GM19452 (cell line): Measurements from ENCODE around the gene MLF1.
"Not testable (repeated sequence)": the region's sequence is repeated elsewhere in the genome, so short reads cannot be mapped to it uniquely, and the experiment has no call there.

Experiments used
- ATAC-seq: cut with Tn5 transposase; IDR thresholded peaks from one replicate; pipeline ENCODE4 v1.9.1; 2021; ENCODE audit not compliant: unreplicated experiment

MLF1 gene

DNA sequence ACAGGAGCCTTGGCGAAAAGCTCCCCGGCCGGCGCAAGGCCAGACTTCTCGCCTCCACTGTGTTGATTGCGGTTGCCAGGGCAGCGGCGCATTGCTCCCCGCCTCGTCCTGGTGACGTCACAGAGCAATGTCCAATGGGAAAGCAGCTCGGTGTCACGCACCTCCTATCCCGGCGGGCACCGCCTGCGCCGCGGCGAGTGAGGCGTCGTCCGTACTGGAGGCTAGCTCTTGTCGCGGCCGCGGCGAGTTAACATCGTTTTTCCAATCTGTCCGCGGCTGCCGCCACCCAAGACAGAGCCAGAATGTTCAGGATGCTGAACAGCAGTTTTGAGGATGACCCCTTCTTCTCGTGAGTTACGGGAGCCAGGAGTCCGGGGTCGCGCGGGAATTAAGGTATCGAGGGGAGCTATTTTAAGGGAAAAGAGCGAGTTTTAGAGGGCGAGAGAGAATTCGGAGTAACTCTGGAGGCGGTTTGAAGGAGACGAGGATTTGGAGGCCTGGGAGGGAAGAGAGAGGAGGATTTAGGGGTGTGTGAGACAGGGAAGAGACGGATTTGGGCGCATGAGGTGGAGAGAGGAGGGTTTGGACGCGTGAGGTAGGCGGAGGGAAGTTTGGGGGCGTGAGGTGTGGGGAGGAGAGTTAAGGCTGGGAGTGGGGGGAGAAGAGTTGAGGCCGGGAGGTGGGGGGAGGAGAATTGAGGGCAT is at the start of gene MLF1:
TSS of gene MLF1 (plus strand) at position 196 of the 704 bp plus-strand sequence. CDS start at position 303, 107 bp downstream.
- peak; percentile 100 for ATAC-seq

DNA sequence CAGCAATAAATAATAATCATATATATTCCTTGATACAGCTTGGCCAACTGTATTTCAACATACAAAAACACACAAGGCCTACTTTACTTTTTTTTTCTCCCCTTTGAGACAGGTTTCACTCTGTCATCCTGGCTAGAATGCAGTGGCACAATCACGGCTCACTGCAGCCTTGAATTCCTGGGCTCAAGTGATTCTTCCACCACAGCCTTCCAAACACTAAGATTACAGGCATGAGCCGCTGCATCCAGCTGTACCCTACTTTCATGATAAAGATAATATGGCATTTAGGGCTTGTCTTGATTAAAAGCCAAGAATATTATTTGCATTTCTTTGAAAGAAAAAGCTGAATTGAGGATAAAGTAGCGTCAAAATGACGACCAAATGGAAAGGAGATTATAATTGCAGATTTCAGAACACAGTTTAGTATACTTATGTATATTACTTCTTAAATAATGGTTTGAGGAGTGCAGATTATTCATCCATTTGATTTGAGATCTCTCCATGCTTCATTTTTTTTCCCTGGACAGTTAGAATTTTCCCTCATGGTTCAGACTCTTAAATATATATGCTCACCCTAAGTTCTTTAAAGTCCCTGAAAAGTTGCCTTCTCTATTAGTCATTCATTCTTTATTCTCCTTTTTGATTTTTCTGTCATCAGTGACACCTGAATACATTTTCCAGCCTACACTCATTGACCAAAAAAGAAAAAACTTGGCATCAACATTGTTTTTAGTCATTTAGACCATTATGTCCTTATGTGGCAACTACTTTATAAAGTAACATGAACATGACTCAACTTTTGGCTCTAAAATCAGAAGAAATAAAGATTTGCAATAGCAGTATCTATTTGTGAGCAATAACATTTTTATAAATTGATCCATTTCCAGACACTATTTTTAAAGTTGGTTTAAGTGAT is 48.5 kb upstream of the MLF1 start:
- ATAC-seq, result no peak

- no peak for ATAC-seq
Measured at GRCh38 chr3:158528076-158528674, 42.8 kb upstream of the MLF1 start.

DNA sequence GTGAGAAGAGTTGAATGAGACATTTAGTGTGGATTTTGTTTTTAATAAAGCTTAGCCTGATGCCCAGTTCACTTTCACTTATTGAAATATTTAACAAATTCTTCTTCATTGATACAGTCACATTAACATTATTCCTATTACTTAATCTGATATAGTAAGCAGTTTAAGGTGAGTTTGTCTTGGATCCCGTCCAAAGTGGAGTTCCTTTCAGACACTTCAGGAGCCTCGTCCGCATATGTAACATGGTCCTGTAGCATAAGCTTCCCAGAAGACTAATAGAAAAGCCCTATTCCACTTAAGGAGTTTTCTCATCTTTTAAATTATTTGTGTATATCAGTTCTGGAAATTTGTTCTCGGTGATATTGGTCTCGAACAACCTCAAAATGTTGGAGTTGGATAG is 39.7 kb upstream of the MLF1 start:
- no peak for ATAC-seq

DNA sequence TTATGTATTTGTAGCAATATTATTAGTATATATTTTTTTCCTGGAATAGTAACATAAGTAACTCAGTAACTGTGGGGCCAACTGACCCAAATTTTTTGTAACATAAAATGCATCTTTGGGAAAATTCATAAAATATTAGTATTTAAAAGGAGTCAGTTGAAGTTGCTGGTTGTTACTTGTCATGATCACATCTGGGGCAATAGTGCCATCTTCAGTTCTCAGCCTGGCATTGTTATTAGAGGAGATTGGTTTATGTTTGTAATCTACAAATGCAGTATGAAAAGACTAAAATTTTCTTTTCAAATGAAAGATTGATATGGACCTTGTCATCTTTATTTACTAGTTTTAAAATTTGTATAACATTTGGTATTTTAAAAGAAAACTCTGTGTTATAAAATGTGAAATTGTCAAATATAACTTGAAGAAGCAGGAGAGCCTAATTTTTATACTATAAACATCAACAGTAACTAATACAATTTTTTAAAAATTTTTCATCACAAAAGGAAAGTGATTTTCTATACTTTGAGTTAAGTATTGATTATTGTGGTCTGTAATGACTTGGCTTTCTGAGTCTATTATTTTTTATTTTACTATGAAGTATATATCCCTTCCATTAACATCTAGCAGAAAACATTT is 38.8 kb upstream of the MLF1 start:
- ATAC-seq, result no peak

DNA sequence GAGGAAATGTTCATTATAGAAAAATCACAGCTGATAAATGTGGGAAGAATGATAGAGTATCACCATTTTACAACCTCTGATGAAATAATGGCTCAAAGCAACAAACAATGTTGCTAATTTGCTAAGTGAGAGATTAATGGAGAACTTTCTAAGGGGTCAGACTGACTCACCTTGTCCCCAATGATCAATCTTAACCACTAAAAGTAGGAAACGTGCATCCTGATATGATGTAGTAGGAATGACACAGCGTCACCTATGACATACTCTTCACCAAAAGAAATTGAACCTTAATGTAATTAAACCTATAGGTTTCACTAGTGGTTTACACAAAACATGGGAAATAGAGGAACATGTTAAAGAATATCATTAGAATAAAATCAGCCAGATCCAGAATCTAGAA is 35.1 kb upstream of the MLF1 start:
- ATAC-seq, result no peak

- ATAC-seq, result peak; percentile 84
Measured at GRCh38 chr3:158539414-158540014, 31.5 kb upstream of the MLF1 start.

- no peak for ATAC-seq
Measured at GRCh38 chr3:158540066-158540465, 30.9 kb upstream of the MLF1 start.

- ATAC-seq, result no peak
Measured at GRCh38 chr3:158548691-158549090, 22.3 kb upstream of the MLF1 start.

DNA sequence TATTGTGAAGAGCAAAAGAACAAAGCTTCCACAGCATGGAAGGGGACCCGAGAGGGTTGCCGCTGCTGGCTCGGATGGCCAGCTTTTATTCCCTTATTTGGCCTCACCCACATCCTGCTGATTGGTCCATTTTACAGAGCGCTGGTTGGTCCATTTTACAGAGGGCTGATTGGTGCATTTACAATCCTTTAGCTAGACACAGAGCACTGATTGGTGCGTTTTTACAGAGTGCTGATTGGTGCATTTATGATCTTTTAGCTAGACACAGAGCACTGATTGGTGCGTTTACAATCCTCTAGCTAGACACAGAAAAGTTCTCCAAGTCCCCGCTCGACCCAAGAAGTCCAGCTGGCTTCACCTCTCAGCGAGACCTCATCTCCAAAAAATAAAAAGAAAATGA is 21.1 kb upstream of the MLF1 start:
- not testable (repeated sequence) for ATAC-seq

DNA sequence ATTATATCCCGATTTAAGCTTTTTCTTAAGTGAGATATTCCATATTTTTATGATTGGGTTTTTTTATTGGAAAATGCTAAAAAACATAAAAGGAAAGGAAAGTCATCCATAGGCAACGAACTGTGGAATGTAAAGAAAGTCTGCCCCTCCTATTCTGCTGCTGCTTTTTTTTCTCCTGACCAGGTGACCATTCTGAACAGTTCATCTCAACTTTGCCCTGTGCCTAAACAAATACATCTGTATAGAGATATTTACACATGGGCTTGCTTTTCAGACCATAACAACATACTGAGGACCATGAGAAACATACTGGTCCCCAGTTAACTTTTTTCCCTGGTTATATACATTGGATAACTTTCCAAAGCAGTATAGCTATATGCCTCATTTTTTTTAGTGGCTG is 18.9 kb upstream of the MLF1 start:
- no peak for ATAC-seq

- no peak for ATAC-seq
Measured at GRCh38 chr3:158559504-158559903, 11.5 kb upstream of the MLF1 start.

DNA sequence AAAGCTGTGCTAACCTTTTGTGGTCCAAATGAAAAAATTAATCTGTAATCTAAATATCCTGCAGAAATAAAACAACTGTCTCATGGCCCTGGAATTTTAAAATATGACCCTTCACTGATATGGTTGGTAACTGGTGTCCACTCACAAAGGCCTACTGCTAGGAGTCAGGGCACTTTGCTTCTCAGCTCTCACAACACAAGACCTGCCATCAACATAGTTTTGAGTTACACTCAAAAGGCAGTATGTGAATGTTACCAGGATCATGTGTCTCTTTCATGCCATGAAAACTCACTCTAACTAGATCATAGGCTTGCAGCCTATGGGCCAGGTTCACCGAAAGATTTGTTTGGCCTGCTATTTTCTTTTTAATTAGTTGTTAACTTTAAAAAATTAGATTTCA is 10.0 kb upstream of the MLF1 start:
- no peak for ATAC-seq

DNA sequence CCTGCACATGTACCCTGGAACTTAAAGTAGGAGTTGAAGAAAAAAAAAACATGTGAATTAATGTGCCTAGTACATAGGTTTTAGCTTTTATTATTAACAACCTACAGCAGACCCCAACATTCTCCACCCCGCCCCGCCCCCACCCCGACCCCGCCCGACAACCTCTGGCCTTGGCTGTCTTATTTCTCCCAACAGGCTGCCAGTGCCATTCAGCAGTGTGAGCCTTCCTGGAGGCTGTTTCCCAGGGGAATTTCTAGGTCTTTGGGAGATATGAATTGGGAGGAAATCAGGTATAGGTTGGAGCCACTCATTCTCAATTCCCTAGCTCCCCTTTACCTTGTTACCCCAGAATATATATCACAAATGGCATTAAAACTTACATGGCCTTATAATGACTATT is 8.3 kb upstream of the MLF1 start:
- ATAC-seq, result no peak

DNA sequence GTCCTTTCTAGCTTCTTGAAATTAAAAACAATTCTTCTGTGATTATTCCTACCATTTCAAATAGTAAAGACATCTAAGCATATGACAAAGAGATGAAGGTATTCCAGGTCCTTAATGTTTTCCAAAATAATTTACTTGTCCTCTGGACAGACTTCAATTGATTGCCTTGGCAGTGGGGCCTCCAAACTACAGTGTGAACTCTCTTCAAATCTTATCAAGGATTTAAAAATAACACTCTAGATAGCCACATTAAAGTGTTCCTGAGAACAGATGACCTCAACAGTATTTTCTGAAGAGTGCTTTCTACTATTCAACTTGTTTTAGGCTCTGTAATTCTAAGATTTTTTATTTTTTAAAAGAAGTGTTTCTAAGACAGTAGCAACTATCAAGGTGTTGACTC is 7.9 kb upstream of the MLF1 start:
- no peak for ATAC-seq

DNA sequence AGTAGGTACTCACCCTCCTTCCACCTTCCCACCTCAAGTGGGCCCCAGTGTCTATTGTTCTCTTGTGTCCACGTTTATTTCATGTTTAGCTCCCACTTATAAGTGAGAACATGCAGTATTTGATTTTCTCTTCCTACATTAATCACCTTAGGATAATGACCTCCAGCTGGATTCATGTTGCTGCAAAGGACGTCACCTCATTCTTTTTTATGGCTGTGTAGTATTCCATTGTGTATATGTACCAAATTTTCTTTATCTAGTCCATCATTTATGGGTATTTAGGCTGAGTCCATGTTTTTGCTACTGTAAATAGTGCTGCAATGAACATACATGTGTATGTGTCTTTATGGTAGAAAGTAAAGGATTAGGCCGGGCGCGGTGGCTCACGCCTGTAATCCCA is 5.9 kb upstream of the MLF1 start:
- no peak for ATAC-seq

DNA sequence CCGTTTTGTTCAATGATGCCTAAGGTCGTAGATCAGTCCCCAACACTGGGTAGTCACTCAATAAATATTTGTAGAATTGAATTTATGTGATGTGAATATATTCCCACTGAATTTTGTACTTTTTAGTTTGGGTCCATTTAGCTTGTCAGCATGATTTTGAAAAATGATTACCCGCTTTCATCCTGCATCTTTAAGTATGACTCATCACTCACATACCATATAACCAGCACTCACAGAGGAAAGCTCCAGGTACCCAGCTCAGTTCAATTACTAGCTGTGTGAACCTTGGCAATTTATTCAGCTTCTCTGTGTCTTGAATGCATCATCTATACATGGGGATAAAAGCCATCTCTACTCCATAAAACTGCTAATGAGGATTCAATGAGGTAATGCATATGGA is 2.2 kb upstream of the MLF1 start:
- ATAC-seq, result no peak

- no peak for ATAC-seq
Measured at GRCh38 chr3:158569794-158570193, 1.2 kb upstream of the MLF1 start.

DNA sequence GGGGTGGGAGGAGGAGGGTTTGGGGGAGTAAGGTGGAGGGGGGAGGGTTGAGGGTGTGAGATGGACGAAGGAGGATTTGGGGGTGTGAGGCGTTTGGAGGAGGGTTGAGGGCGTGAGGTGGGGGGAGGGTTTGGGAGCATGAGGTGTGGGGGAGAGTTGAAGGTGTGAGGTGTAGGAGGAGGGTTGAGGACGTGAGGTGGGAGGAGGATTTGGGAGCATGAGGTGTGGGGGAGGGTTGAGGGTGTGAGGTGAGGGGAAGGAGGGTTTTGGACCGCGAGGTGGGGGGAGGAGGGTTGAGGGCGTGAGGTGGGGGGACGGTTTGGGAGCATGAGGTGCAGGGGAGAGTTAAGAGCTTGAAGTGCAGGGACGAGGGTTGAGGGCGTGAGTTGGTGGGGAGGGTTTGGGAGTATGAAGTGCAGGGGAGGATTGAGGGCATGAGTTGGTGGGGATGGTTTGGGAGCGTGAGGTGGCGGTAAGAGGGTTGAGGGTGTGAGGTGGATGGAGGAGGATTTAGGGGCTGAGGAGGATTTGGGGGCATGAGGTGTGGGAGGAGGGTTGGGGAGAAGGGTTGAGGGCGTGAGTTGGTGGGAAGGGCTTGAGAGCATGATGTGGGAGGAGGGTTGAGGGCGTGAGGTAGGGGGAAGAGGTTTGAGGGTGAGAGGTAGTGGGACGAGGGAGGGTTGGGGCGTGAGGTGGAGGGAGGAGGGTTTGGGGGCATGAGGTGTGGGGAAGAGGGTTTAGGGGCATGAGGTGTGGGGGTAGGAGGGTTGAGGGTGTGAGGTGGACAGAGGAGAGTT is 1.2 kb downstream of the MLF1 start:
- no peak for ATAC-seq

DNA sequence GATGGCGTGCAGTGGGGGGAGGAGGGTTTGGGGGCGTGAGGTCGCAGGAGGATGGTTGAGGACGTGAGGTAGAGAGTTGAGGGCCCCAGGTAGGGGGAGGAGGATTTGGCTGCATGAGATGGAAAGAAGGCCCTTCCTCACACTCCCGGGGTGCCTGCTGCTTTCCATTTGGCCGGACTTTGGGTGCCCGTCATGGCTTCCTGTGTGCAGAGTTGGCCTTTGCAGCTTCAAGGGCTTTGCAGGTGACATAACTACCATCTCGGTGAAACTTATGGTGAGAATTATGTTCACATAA is 1.7 kb downstream of the MLF1 start:
- no peak for ATAC-seq
